ENCODE results near the gene KBTBD13. TPM values are rescaled to one million over a fixed set of nuclear protein-coding genes. Genes with fewer than 3 reads are reported as not detected.
"Not testable (repeated sequence)": the region's sequence is repeated elsewhere in the genome, so short reads cannot be mapped to it uniquely, and the experiment has no call there.

The KBTBD13 gene
- total RNA-seq, 1 experiment from 2014 or later = not detected

DNA sequence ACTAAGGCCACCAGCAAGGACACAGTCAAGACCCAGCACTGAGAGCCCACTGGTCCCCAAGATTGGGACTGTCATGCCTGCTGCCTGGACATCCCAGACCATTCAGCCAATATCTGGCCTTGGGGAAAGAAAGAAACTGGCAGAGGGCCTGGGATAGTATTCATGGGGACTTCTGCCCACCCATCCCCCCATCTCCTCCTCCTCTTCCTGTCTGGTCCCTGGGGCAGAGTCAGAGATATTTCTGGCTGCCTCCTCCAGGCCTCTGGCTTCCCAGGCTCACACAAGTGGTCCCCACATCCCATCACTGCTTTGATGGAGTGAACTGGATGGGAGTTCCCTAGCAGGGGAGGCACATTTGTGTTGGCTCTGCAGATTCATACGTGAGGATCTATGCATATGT, 4.5 kb upstream of the KBTBD13 start:
- intact Hi-C loops (cut with micrococcal nuclease) = no loop called here
- Mint-ChIP-seq H3K9me3 (ENCODE audit: unreplicated experiment) (no peaks in the 10 kb centered on the region), H3K27ac (ENCODE audit: low read depth, unreplicated experiment) (no peak overlapping the region), H3K27me3 (ENCODE audit: insufficient read depth, unreplicated experiment) (peaks cover 17% of the 10 kb centered on the region), H3K4me3 (ENCODE audit: unreplicated experiment) (no peak overlapping the region), H3K4me1 (ENCODE audit: insufficient read depth, unreplicated experiment) (peaks cover 5% of the 10 kb centered on the region), H3K36me3 (ENCODE audit: insufficient read depth, unreplicated experiment) (no peaks in the 10 kb centered on the region)
- TF ChIP-seq, protein P1, sequence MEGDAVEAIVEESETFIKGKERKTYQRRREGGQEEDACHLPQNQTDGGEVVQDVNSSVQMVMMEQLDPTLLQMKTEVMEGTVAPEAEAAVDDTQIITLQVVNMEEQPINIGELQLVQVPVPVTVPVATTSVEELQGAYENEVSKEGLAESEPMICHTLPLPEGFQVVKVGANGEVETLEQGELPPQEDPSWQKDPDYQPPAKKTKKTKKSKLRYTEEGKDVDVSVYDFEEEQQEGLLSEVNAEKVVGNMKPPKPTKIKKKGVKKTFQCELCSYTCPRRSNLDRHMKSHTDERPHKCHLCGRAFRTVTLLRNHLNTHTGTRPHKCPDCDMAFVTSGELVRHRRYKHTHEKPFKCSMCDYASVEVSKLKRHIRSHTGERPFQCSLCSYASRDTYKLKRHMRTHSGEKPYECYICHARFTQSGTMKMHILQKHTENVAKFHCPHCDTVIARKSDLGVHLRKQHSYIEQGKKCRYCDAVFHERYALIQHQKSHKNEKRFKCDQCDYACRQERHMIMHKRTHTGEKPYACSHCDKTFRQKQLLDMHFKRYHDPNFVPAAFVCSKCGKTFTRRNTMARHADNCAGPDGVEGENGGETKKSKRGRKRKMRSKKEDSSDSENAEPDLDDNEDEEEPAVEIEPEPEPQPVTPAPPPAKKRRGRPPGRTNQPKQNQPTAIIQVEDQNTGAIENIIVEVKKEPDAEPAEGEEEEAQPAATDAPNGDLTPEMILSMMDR (IDR thresholded peaks at IDR 0.05; ENCODE audit: unreplicated experiment) = no peak
- BruUV-seq (replicated peaks) = no TSS peak
- CTCF ChIA-PET = no interaction called here
- POLR2A ChIA-PET = no interaction called here
- DNase-seq (ENCODE audit: unreplicated experiment) = no peak

DNA sequence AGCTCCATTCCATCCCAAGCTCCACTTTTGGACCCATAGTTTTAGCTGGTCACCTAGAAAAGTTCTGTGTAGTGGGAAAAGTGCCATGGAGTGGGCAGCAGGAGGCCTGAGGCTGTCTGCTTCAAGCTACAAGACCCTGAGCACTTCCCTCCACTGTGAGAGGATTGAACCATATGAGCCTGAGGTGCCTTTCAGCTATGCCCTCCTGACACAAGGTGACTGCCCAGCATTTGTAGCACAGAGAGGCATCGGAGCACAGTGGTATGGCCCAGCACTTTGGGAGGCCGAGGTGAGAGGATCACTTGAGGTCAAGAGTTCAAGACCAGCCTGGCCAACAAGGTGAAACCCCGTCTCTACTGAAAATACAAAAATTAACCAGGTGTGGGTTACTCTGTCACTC, 3.9 kb upstream of the KBTBD13 start:
- H3K27me3 Mint-ChIP-seq (ENCODE audit: insufficient read depth, unreplicated experiment) = peaks cover 11% of the 10 kb centered on the region
- ChIA-PET POLR2A (no interaction called here), CTCF (no interaction called here)
- intact Hi-C loops (cut with micrococcal nuclease) = no loop called here
- H3K9me3 Mint-ChIP-seq (ENCODE audit: unreplicated experiment) = no peaks in the 10 kb centered on the region
- TF ChIP-seq, protein P1 (IDR thresholded peaks at IDR 0.05; ENCODE audit: unreplicated experiment) = no peak
- no peaks in the 10 kb centered on the region for H3K4me1 Mint-ChIP-seq (ENCODE audit: insufficient read depth, unreplicated experiment)
- DNase-seq (ENCODE audit: unreplicated experiment) = no peak
- BruUV-seq (replicated peaks) = no TSS peak
- H3K4me3 Mint-ChIP-seq (ENCODE audit: unreplicated experiment) = no peak overlapping the region
- H3K36me3 Mint-ChIP-seq (ENCODE audit: insufficient read depth, unreplicated experiment) = no peaks in the 10 kb centered on the region
- no peak overlapping the region for H3K27ac Mint-ChIP-seq (ENCODE audit: low read depth, unreplicated experiment)

DNA sequence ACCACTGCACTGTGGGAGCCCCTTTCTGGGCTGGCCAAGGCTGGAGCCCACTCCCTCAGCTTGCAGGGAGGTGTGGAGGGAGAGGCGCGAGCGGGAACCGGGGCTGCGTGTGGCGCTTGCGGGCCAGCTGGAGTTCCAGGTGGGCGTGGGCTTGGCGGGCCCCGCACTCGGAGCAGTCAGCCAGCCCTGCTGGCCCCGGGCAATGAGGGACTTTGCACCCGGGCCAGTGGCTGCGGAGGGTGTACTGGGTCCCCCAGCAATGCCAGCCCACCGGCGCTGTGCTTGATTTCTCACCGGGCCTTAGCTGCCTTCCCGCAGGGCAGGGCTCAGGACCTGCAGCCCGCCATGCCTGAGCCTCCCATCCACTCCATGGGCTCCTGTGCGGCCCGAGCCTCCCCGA, 1.6 kb upstream of the KBTBD13 start:
- POLR2A ChIA-PET = not testable (repeated sequence)

DNA sequence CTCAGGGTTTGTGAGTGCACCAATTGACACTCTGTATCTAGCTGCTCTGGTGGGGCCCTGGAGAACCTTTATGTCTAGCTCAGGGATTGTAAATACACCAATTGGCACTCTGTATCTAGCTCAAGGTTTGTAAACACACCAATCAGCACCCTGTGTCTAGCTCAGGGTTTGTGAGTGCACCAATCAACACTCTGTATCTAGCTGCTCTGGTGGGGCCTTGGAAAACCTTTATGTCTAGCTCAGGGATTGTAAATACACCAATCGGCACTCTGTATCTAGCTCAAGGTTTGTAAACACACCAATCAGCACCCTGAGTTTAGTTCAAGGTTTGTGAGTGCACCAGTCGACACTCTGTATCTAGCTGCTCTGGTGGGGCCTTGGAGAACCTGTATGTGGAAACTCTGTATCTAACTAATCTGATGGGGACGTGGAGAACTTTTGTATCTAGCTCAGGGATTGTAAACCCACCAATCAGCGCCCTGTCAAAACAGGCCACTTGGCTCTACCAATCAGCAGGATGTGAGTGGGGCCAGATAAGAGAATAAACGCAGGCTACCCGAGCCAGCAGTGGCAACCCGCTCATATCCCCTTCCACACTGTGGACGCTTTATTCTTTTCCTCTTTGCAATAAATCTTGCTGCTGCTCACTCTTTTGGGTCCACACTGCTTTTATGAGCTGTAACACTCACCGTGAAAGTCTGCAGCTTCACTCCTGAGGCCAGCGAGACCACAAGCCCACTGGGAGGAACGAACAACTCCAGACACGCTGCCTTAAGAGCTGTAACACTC, 745 bp upstream of the KBTBD13 start:
- H3K27me3 Mint-ChIP-seq (ENCODE audit: insufficient read depth, unreplicated experiment); H3K36me3 Mint-ChIP-seq (ENCODE audit: insufficient read depth, unreplicated experiment); intact Hi-C loops (cut with micrococcal nuclease); H3K4me3 Mint-ChIP-seq (ENCODE audit: unreplicated experiment); BruUV-seq (replicated peaks); H3K4me1 Mint-ChIP-seq (ENCODE audit: insufficient read depth, unreplicated experiment); H3K9me3 Mint-ChIP-seq (ENCODE audit: unreplicated experiment); H3K27ac Mint-ChIP-seq (ENCODE audit: low read depth, unreplicated experiment); DNase-seq (ENCODE audit: unreplicated experiment); POLR2A ChIA-PET: not testable (repeated sequence)
- CTCF ChIA-PET = interaction anchor here (0.6 kb wide), 1 partner anchor 8 kb away, joined by 4 read pairs; the partner anchor contains the start of gene RASL12

More for the DNA sequence above, 1.6 kb upstream of the KBTBD13 start:
- BruUV-seq (replicated peaks); H3K4me1 Mint-ChIP-seq (ENCODE audit: insufficient read depth, unreplicated experiment); DNase-seq (ENCODE audit: unreplicated experiment); H3K36me3 Mint-ChIP-seq (ENCODE audit: insufficient read depth, unreplicated experiment); H3K9me3 Mint-ChIP-seq (ENCODE audit: unreplicated experiment); H3K27ac Mint-ChIP-seq (ENCODE audit: low read depth, unreplicated experiment); intact Hi-C loops (cut with micrococcal nuclease); CTCF ChIA-PET; H3K27me3 Mint-ChIP-seq (ENCODE audit: insufficient read depth, unreplicated experiment); H3K4me3 Mint-ChIP-seq (ENCODE audit: unreplicated experiment): not testable (repeated sequence)

DNA sequence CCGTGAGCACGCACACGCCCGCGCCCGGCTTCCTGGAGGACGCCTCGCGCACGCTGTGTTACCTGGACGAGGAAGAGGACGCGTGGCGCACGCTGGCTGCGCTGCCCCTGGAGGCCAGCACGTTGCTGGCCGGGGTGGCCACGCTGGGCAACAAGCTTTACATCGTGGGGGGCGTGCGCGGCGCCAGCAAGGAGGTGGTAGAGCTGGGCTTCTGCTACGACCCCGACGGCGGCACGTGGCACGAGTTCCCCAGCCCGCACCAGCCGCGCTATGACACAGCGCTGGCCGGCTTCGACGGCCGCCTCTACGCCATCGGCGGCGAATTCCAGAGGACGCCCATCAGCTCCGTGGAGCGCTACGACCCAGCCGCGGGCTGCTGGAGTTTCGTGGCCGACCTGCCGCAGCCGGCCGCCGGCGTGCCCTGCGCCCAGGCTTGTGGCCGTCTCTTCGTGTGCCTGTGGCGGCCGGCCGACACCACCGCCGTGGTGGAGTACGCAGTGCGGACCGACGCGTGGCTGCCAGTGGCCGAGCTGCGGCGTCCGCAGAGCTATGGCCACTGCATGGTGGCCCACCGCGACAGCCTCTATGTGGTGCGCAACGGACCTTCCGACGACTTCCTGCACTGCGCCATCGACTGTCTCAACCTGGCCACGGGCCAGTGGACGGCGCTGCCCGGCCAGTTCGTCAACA, 890 bp downstream of the KBTBD13 start:
- no TSS peak for BruUV-seq (replicated peaks)
- no peaks in the 10 kb centered on the region for H3K9me3 Mint-ChIP-seq (ENCODE audit: unreplicated experiment)
- ChIA-PET CTCF (no interaction called here), POLR2A (no interaction called here)
- no peak overlapping the region for H3K4me3 Mint-ChIP-seq (ENCODE audit: unreplicated experiment)
- peaks cover 4% of the 10 kb centered on the region for H3K27me3 Mint-ChIP-seq (ENCODE audit: insufficient read depth, unreplicated experiment)
- TF ChIP-seq, protein P1 (IDR thresholded peaks at IDR 0.05; ENCODE audit: unreplicated experiment) = no peak
- DNase-seq (ENCODE audit: unreplicated experiment) = no peak
- intact Hi-C loops (cut with micrococcal nuclease) = no loop called here
- peaks cover 1% of the 10 kb centered on the region for H3K4me1 Mint-ChIP-seq (ENCODE audit: insufficient read depth, unreplicated experiment)
- H3K36me3 Mint-ChIP-seq (ENCODE audit: insufficient read depth, unreplicated experiment) = no peaks in the 10 kb centered on the region
- no peak overlapping the region for H3K27ac Mint-ChIP-seq (ENCODE audit: low read depth, unreplicated experiment)
